HG03378 (cell line): Measurements from ENCODE around the gene ANKRD11.

Experiments used
- ATAC-seq: cut with Tn5 transposase; IDR thresholded peaks from one replicate; pipeline ENCODE4 v1.9.1; 2021; ENCODE audit warnings: mild to moderate bottlenecking, moderate library complexity; ENCODE audit not compliant: unreplicated experiment

Gene ANKRD11

DNA sequence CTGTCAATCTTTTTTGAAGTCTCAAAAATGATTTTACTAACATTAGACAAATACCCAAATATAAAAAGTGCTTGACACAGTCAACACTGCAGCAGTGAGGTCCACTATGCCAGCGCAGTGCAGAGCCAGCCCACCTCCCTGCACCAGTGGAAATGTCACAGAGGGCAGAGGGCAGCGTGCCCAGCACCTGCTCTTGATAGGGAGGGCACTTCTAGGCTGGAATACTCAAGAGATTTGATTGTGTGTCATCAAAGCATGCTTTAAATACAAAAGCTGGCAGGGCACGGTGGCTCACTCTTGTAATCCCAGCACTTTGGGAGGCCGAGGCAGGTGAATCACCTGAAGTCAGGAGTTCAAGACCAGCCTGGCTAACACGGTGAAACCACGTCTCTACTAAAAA, 136.0 kb downstream of the ANKRD11 start:
- ATAC-seq = no peak

DNA sequence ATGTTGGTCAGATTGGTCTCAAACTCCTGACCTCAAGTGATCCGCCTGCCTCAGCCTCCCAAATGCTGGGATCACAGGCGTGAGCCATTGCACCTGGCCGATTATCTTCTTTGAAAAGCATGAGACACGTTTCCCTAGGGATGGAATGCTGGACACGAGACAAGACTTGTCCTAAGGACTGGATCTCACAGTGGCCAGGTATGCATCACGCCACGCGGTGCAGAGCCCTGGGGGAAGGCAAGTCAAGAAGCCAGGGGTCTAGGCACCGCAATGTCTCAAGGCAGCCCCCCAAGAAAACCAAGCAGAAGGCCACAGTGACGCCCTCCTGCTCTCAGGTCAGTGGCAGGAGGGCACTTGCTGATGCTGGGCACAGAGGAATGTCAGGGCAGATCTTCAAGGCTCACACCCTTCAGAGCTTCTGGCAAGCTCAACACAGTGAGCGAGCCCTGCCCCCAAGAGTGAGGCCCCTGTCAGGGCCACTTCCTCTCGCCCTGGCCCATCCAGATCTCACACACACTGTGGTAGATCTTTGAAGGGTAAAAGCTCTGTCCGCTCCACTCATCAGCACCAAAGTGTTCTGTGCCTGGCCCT, 138.2 kb downstream of the ANKRD11 start:
- ATAC-seq = no peak

DNA sequence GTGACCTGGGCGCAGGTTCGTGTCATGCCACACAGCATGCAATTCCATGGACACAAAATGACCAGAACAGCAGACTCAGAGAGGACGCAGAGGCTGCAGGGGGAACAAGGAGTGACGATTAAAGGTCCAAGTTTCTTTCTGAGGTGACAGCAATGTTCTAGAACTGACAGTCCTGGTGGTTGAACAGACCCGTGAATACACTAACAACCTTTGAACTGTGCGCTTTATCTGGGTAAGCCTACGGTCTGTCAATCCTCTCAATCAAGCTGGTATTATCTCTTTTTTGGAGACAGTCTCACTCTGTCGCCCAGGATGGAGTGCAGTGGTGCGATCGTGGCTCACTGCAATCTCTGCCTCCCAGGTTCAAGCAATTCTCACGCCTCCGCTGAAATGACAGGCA, 138.7 kb downstream of the ANKRD11 start:
- ATAC-seq = no peak

DNA sequence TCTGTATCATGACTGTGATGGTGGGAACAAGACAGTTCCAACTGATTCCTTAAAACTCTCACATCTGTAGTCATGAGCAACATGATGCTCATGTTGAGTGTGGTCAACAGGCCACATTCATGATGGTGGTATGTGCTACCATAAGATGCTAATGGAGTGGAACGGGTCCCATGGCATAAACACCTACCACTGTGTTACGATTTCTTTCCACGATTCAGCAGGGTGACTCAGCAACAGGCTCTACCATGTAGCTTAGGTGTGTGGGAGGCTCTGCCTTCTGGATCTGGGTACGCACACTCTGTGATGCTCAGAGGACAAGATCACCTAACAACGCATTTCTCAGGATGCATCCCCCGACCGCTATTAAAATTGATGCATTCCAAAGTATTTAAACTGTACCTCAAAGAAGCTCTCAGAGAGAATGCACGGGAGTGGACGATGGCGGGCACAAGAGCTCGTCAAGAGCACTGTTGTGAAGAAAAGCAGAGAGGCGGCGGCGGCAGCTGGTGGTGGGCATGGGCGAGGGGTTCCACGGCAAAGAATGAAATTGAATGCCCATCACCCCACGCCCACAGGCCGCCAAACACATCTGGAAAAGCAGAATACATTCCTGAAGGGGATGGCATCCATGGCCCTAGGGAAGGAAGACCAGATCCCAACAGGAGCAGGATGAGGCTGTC, 139.5 kb downstream of the ANKRD11 start:
- no peak for ATAC-seq

DNA sequence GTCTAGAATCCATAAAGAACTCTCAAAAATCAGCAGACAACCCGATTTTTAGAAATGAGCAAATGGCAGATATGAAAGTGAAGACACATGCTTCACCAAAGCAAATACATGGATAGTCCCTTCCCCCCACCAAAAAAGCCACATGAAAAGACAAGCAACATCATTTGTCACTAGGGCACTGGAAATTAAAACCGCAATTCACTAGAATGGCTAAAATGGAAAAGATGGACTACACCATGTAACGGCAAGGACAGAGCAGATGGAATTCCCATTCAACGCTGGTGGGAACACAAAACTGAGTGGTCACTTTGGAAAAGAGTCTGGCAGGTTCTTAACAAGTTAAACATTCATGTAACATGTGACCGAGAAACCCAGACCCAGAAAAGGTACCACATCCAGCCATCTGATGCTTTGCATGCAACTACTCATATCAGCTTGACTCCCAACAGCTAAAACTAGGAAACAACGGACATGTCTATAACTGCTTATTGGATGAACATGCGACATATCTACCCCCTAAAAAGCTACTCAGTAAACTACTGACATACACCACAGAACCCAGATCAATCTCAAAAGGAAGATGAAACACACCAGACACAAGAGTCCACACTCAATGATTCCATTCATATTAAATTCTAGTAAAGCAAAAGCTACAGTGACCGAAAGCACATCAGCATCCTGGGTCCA, 140.3 kb downstream of the ANKRD11 start:
- ATAC-seq = no peak

DNA sequence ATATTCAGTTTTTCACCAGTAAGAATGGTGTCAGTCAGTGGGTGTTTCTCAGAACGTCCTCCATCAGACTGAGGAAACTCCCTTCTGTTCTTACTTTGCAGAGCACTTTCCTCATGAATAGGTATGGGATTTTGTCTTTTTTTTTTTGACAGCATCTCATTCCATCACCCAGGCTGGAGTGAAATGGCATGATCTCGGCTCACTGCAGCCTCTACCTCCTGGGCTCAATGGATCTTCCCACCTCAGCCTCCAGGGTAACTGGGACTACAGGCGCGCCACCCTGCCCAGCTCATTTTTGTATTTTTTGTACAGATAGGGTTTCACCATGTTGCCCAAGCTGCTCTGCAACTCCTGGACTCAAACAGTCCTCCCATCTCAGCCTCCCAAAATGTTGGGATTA, 142.6 kb downstream of the ANKRD11 start:
- no peak for ATAC-seq

DNA sequence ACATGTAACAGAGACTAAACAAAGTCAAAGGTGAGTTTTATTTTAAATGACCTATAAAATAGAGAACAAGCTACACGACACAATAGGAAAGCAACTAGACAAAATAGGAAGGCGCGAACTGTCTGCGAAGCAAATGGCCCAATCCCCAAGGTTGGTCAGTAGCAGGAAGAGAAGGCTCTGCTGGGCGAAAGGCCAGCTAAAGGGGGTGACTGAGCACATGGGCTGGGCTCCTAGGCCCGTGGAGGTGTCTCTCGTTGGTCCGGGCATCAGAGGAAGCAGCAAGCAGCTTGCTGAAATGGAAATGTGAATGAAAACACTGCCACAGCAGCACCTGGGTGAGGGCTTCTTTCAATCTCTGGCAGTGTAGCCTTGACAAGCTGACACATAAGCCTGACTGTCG, 143.5 kb downstream of the ANKRD11 start:
- no peak for ATAC-seq

DNA sequence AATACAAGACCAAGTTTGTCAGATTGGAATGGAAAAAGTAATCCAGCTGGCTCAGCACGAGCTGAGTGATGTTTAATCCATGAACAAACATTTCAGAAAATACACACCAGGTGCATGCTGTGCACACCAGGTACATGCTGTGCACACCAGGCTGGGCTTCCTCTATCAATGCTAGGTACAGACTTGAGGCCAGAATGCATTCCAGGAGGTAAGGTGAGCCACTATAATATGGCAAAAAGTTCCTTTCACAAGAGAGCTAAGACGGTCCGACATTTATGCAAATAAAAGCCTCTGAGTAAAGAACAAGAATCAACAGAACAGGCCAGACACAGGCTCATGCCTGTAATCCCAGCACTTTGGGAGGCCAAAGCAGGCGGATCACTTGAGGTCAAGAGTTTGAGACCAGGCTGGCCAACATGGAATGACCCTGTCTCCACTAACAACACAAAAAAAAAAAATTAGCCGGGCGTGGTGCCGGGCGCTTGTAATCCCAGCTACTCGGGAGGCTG, 144.7 kb downstream of the ANKRD11 start:
- no peak for ATAC-seq

DNA sequence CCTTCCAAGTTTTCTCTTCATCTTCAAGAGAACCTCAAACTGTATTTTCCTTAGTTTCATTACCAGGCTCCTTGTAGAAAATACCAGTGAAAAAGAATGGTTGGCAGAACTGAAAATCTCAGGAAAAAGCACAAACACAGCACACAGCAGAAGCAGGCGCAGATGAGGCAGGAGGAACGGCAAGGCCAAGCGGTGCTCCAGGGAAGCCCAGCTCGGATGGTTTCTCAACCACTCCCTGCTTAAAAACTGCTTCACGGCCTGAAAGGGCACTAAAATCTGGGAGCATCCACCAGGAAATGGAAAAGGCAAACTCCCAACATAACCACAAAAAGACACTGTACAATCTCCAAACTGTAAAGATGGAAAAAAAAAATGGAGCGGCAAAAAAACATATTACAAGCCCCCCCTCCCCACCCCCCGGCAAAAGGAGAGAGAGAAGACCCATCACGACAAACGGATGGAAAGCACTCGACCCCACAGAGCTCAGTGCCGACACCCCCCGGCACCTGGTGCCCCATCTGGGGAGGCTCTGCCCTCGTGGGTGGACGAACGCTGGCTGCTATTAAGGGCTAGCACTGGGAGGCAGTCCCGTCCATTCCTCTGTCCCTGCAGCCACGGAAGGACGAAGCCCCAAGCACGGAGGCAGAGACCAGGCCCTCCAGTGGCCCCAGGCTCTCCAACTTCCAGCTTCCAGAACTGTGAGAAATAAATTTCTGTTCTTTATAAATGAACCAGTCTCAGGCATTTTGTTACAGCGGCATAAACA, 145.3 kb downstream of the ANKRD11 start:
- no peak for ATAC-seq

DNA sequence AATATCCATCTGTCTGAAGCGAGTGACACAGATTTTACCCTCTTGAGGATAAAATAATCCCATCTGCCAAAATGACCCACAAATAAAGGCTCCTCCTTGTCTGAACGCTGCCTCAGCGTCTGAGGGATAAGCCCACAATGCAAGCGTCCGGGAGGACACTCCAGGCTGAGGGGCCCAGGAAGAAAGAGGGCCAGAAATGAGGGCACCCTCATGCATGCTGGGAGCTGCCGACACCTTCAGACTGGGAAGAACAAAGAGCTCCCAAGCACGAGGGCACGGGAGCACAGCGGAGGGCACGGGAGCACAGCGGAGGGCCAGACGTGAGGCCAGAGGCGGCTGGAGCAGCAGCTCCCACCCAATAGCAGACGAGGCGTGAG, 145.9 kb downstream of the ANKRD11 start:
- ATAC-seq = no peak

DNA sequence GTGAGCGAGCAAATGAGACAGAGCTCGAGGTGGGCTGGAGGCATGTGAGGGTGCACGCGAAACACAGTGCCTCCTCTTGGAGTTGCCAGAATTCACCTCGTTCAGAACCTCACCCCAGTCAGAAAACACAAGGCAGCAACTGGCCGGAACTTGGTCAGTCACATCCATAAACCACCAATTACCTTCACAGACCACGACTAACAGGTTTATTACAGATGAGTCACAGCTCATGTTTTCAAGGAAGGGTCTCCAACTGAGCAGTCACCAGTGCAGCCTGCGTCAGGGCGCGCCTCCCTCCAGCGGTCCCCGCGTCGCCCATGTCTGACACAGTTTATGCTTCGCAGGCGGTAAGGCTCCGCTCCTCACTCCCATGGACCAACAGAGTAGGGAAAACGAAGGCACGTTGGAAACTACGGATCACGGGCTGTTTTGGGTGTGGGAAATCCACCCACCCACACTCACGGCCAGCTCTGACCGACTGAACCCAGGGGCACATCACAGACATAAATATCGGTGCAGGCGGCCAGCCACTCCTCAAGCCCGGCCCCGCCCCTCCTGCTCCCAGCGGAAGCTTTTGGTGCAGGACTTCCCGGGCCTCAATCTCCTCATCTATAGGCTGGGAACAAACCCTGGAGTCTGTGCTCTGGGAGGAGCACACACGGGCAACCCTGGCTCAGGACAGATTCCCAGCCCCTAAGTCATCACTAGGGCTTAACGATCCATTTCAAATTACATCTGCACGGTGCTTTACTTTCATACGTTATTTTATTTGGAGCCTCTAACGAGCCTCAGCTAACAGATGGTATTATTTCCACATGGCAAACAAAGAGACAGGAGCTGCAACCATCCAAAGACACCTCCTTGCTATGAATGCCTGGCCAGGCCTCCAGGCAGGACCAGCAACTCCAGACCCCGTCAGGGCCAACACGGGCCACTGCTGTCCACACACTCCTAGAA, 146.6 kb downstream of the ANKRD11 start:
- no peak for ATAC-seq

DNA sequence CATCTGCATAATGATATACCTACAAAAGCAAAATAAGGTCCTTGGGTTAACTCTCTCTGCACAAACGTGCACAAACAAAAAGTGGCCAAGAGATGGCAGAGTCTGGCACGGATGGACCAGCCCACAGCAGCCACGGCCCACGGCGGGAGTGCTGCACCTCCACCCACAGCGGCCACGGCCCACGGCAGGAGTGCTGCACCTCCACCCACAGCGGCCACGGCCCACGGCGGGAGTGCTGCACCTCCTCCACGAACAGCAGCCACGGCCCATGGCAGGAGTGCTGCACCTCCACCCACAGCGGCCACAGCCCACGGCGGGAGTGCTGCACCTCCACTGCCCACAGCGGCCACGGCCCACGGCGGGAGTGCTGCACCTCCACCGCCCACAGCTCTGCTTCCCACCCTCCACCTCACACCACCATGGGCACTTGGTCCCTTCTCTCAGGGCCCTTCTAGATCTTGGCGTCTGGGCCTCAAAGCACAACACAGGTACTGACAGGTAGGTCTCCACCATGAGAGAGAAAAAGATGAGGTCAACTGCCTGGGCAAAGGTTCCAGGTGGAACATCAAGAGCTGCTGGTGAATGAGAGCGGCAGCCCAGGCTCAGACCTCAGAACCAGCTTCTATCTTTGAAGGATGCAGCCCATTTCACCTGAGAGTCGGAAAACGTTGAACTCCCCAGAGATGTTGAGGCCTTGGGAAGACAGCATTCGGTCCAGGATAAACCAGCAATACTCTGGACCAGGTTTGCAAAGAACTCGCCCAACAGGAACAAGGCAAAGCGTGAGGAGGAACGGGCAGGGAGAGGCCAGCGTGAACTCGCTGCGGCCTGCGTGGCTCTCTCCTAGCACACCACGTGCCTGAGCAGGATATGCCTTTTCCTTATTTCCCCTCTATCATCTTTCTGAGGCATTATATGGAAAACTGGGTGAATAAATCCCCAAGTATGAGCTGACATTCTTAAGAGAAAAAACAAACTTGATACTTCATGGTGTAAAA, 148.4 kb downstream of the ANKRD11 start:
- ATAC-seq = no peak

DNA sequence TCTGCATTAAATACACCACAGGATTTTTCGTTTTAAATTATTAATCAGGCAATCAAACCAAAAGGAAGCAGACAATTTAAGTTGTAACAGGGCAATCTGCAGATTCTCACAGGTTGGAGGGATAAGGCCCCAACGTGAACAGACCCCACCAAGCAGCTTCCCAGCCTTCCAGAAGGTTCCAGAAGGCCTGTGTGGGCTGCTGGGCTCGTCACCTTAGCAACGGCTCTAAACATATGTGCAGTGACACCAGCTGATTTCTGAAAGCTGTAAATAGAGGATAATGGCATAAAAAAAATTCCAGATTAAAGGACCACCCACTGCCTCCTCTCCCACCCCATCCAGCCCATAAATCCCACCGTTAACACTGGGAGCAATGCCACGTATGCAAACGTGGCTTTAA, 149.1 kb downstream of the ANKRD11 start:
- no peak for ATAC-seq

DNA sequence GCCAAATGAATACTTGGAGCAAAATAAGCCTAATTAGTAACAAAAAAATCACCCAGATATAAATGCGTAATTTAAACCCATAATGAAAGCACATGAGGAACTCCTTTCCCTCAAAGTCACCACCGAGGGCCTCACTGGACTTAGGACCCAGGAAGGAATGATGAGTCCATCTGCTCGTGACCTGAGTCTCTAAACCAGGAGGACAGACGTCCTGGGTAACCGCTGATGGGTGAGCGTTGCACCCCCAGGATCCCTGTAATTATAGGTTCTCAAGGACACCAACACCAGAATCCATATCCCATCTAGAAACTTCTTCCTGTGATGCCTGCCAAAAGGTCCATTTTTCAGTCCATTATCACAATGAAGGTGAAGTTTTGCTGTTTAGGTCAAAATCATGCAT, 151.5 kb downstream of the ANKRD11 start:
- no peak for ATAC-seq

DNA sequence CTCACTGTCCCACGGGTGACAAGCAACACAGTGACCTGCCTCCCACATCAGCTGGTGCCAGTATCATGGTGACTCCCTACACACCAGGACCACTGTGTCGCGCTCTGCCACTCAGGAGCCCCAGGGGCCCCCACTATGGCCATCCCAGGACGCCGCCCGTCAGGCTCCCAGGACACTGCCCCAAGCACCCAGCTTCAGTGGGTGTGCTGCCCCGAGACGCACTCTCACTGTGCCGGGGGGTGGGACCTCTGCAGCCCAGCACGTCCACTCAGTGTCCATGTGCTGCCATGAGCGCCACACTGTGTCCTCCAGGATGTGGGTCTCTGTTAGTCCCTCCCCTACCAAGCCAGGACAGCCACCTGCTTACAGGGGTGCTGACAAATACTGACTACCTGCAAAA, 152.4 kb downstream of the ANKRD11 start:
- ATAC-seq = no peak

DNA sequence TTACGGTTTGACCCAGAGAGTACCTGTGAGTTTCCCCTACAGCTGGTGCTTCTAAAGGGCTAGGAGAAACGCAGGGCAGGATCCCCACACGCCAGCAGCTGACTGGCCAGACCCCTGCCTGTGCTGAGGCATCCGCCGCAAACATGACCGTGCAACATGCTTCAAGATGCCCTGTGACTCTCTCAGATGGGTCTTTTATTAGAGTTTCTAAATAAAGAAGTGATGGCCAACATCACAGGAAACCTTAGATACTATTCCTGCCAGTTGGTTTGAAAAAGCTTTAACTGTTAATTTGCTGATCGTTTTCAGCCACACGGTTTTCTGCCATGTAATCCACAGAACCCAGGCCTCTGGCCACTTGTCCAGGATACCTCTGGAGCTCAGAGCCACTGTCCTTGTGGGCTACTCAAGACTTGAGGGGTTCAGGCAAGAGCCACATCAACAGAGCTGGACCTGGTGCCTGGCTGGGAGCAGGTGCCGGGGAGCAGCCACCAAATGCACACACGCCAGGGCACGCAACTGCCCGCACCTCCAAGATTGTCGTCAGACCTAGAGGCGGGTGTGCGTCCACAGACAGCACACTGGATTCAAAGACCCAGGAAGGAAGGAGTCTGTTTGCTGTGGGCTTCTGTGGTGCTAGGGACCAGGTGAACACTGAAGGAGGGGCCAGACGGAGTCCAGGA, 154.4 kb downstream of the ANKRD11 start:
- ATAC-seq = no peak

DNA sequence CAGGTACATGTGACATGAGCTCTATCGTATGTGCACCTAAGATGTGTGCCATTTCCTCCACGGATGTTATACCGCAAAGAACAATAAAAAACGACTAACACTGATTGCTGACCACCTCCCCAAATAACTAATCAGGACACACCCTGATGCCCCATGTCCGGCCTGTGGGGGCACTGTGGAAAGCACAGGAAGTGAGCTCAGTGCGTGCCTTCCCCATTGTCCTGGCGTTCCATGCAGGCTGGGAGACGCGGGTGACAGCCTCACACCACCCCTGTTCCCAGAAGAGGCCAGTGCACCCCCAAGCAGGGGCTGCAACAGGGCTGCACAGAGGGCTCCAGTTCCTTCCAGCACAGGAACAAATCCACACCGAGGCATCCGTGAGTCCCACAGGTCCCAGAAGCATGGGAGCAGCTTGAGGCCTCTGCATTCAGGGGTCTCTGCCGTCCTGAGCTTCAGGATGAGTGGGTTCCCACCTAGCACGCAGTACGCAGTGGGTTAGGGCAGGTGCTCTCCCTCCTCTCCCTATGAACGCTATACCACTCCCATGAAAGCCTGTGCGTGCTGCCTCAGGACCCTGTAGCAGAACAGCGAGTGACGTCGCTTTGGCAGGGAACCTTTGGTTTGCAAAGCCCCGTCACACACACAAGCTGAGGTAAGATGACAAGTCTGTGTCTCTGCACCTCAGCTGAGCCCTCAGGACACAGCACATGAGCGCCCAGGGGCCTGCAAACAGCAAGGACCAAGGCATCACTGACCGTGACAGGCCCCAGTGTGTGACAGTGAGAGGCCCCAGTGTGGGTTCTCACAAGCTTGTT, 155.2 kb downstream of the ANKRD11 start:
- ATAC-seq = no peak

DNA sequence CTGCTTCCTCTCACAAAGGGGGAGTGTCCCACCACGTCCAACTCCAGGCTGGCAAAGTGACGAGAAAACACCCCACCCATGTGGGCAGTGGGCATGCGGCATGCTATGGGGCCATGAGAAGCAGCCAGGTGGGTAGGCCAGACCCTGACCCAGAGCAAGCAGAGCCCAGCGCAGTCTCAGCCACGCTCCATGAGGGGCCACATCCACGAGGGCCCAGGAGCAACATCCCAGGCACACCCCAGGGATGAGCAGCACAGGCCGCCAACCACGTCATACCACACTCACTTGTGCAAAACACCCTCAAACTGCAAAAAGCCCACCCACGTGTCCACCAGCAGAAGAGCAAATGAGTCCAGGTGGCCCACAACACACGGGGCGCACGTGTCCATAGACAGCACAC, 155.9 kb downstream of the ANKRD11 start:
- ATAC-seq = no peak
